H9 (cell line): Measurements from ENCODE around the gene VPS33A. TPM values are rescaled to one million over a fixed set of nuclear protein-coding genes. Genes with fewer than 3 reads are reported as not detected.
"Not testable (repeated sequence)": the region's sequence is repeated elsewhere in the genome, so short reads cannot be mapped to it uniquely, and the experiment has no call there.

Experiments
- DNase-seq: peaks from one replicate; pipeline ENCODE4 v3.0.0-alpha.2; 2017
- H2AFZ ChIP-seq: one replicate; pipeline ENCODE4 v1.6.1; 2013; ENCODE audit warnings: mild to moderate bottlenecking, low read length, control low read depth, moderate library complexity
- H2AK5ac ChIP-seq: 2 replicates; pipeline ENCODE4 v1.6.1; 2013; ENCODE audit warnings: low read length, control low read depth, mixed read lengths; ENCODE audit not compliant: insufficient read length
- H2BK120ac ChIP-seq: one replicate; pipeline ENCODE4 v1.6.1; 2013; ENCODE audit warnings: low read depth, mild to moderate bottlenecking, low read length, control low read depth, inconsistent platforms; ENCODE audit not compliant: poor library complexity, severe bottlenecking
- H2BK12ac ChIP-seq: 2 replicates; pipeline ENCODE4 v1.6.1; 2013; ENCODE audit warnings: low read length, control low read depth, mixed read lengths, low read depth; ENCODE audit not compliant: insufficient read length
- H2BK15ac ChIP-seq: 2 replicates; pipeline ENCODE4 v1.6.1; 2013; ENCODE audit warnings: low read depth, low read length, control low read depth
- H2BK20ac ChIP-seq: one replicate; pipeline ENCODE4 v1.6.1; 2013; ENCODE audit warnings: low read depth, mild to moderate bottlenecking, low read length, control low read depth, inconsistent platforms; ENCODE audit not compliant: poor library complexity, severe bottlenecking
- H2BK5ac ChIP-seq: 2 replicates; pipeline ENCODE4 v1.6.1; 2013; ENCODE audit warnings: low read length, control low read depth, mixed read lengths; ENCODE audit not compliant: insufficient read length
- H3K14ac ChIP-seq: 2 replicates; pipeline ENCODE4 v1.6.1; 2013; ENCODE audit warnings: low read length, control low read depth; ENCODE audit not compliant: insufficient read depth
- H3K18ac ChIP-seq: 2 replicates; pipeline ENCODE4 v1.6.1; 2013; ENCODE audit warnings: low read depth, mild to moderate bottlenecking, mixed read lengths, low read length, control low read depth; ENCODE audit not compliant: insufficient read length
- H3K23ac ChIP-seq: 2 replicates; pipeline ENCODE4 v1.6.1; 2013; ENCODE audit warnings: low read length, control low read depth, mixed read lengths, low read depth; ENCODE audit not compliant: insufficient read length
- H3K23me2 ChIP-seq: 2 replicates; pipeline ENCODE4 v1.6.1; 2013; ENCODE audit warnings: low read depth, mild to moderate bottlenecking, mixed read lengths, low read length, control low read depth; ENCODE audit not compliant: insufficient read length, poor library complexity, severe bottlenecking
- H3K27ac ChIP-seq: 2 replicates; pipeline ENCODE4 v1.5.1; 2013; ENCODE audit warnings: low read length, control low read depth, mixed read lengths, low read depth; ENCODE audit not compliant: insufficient read length
- H3K27me3 ChIP-seq: 2 replicates; pipeline ENCODE4 v1.6.1; 2013; ENCODE audit warnings: low read length, control low read depth, inconsistent platforms; ENCODE audit not compliant: insufficient read depth
- H3K4ac ChIP-seq: 2 replicates; pipeline ENCODE4 v1.6.1; 2013; ENCODE audit warnings: low read depth, mild to moderate bottlenecking, control low read depth, inconsistent platforms, low read length, moderate library complexity
- H3K4me1 ChIP-seq: 2 replicates; pipeline ENCODE4 v1.6.1; 2013; ENCODE audit warnings: low read length, control low read depth, inconsistent platforms; ENCODE audit not compliant: insufficient read depth
- H3K4me2 ChIP-seq: 2 replicates; pipeline ENCODE4 v1.6.1; 2013; ENCODE audit warnings: low read length, control low read depth, mixed read lengths; ENCODE audit not compliant: insufficient read length, insufficient read depth
- H3K56ac ChIP-seq: 2 replicates; pipeline ENCODE4 v1.6.1; 2013; ENCODE audit warnings: low read depth, mild to moderate bottlenecking, mixed read lengths, low read length, control low read depth; ENCODE audit not compliant: insufficient read length
- H3K79me1 ChIP-seq: 2 replicates; pipeline ENCODE4 v1.6.1; 2013; ENCODE audit warnings: low read depth, mild to moderate bottlenecking, moderate library complexity, low read length, control low read depth, inconsistent platforms; ENCODE audit not compliant: insufficient read depth, poor library complexity, severe bottlenecking
- H3K79me2 ChIP-seq: 2 replicates; pipeline ENCODE4 v1.6.1; 2013; ENCODE audit warnings: low read length, control low read depth, inconsistent platforms; ENCODE audit not compliant: insufficient read depth
- H3K9ac ChIP-seq: 2 replicates; pipeline ENCODE4 v1.6.1; 2013; ENCODE audit warnings: low read length, control low read depth, mixed read lengths; ENCODE audit not compliant: insufficient read length; ENCODE audit errors: extremely low read depth
- H3K9me3 ChIP-seq: one replicate; pipeline ENCODE4 v1.6.1; 2013; ENCODE audit warnings: low read depth, low read length, inconsistent platforms; ENCODE audit not compliant: control insufficient read depth
- H3T11ph ChIP-seq: one replicate; pipeline ENCODE4 v1.6.1; 2013; ENCODE audit warnings: mild to moderate bottlenecking, low read length, control low read depth, inconsistent platforms
- H4K20me1 ChIP-seq: one replicate; pipeline ENCODE4 v1.6.1; 2013; ENCODE audit not compliant: control insufficient read depth, insufficient read length, insufficient read depth
- H4K5ac ChIP-seq: 2 replicates; pipeline ENCODE4 v1.6.1; 2013; ENCODE audit warnings: low read depth, mild to moderate bottlenecking, mixed read lengths, low read length, control low read depth; ENCODE audit not compliant: insufficient read length
- H4K8ac ChIP-seq: replicated peaks from 2 replicates; pipeline ENCODE4 v1.6.1; 2013; ENCODE audit warnings: low read length, control low read depth, mixed read lengths, low read depth; ENCODE audit not compliant: insufficient read length
- H4K91ac ChIP-seq: 2 replicates; pipeline ENCODE4 v1.6.1; 2013; ENCODE audit warnings: low read depth, mild to moderate bottlenecking, moderate library complexity, mixed read lengths, low read length, control low read depth; ENCODE audit not compliant: insufficient read length
- H3K27ac Mint-ChIP-seq, 3 experiments: 2 replicates in 2 of 3; 3 replicates in 1 of 3; pipeline ENCODE4 v1.8.0; 2020 to 2021; ENCODE audit warnings: mixed read lengths in 3 of 3, mild to moderate bottlenecking in 1 of 3, moderate library complexity in 1 of 3
- H3K27me3 Mint-ChIP-seq: 2 replicates; pipeline ENCODE4 v1.8.0; 2021; ENCODE audit warnings: low read depth, mild to moderate bottlenecking, moderate library complexity, mixed read lengths
- H3K36me3 Mint-ChIP-seq, 3 experiments: 2 replicates in 2 of 3; 3 replicates in 1 of 3; pipeline ENCODE4 v1.8.0; 2020 to 2021; ENCODE audit warnings: low read depth in 3 of 3, mixed read lengths in 3 of 3; ENCODE audit not compliant: insufficient read depth in 1 of 3
- H3K4me1 Mint-ChIP-seq, 2 experiments: 2 replicates each; pipeline ENCODE4 v1.8.0; 2020; ENCODE audit warnings: mixed read lengths in 2 of 2
- H3K4me3 Mint-ChIP-seq, 2 experiments: 2 replicates in 1 of 2; 3 replicates in 1 of 2; pipeline ENCODE4 v1.8.0; 2020 to 2021; ENCODE audit warnings: mild to moderate bottlenecking in 2 of 2, mixed read lengths in 2 of 2, moderate library complexity in 1 of 2
- H3K9me3 Mint-ChIP-seq, 2 experiments: 2 replicates in 1 of 2; 3 replicates in 1 of 2; pipeline ENCODE4 v1.8.0; 2020; ENCODE audit warnings: mild to moderate bottlenecking in 2 of 2, mixed read lengths in 2 of 2, moderate library complexity in 1 of 2
- WGBS: extraction: QIAGEN DNeasy Blood & Tissue Kit; methylation state at CpG from one replicate; pipeline ENCODE4 v1.1.7; 2013; ENCODE audit warnings: missing lambda C conversion rate, low lambda C conversion rate, mixed read lengths; ENCODE audit not compliant: insufficient read length; ENCODE audit errors: extremely low coverage; 5-methylcytosine and 5-hydroxymethylcytosine counted together
- total RNA-seq: library from RNA; stranded (reverse); gene quantifications from 2 replicates; pipeline ENCODE4 v1.2.1, GENCODE V29; 2021

Gene VPS33A
- total RNA-seq, 1 experiment from 2014 or later, result 45.9 TPM

DNA sequence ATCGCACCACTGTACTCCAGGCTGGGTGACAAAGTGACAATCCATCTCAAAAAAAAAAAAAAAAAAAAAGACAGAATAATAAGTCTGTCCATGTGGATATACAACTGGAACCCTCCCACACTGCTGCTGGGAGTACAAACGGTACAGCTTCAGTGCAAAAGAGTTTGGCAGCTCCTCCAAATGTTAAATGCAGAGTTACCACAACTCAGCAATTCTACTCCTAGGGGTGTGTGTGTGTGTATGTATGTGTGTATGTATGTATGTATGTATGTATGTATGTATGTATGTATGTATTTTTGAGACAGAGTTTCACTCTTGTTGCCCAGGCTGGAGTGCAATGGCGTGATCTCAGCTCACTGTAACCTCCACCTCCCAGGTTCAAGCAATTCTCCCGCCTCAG is 7.4 kb downstream of the VPS33A start:
- H4K91ac ChIP-seq, H3K79me2 ChIP-seq, H2BK20ac ChIP-seq, H3T11ph ChIP-seq, H3K79me1 ChIP-seq, H3K23ac ChIP-seq, H3K9me3 ChIP-seq, H2AFZ ChIP-seq, H3K14ac ChIP-seq, H3K27me3 ChIP-seq, H3K18ac ChIP-seq, H2BK5ac ChIP-seq, H4K5ac ChIP-seq, H3K27me3 Mint-ChIP-seq, H3K4ac ChIP-seq, H3K23me2 ChIP-seq, H3K27ac ChIP-seq, H4K8ac ChIP-seq, H4K20me1 ChIP-seq, H3K4me1 Mint-ChIP-seq, H3K27ac Mint-ChIP-seq, H2BK120ac ChIP-seq, H3K9me3 Mint-ChIP-seq, H2BK15ac ChIP-seq, H3K4me1 ChIP-seq, H3K56ac ChIP-seq, H3K4me2 ChIP-seq, H3K4me3 Mint-ChIP-seq, H2AK5ac ChIP-seq, DNase-seq, H3K9ac ChIP-seq, H2BK12ac ChIP-seq: not testable (repeated sequence)
- WGBS, result no CpG with 5 or more reads among the region's 4 CpGs
- peaks cover 15 to 59% (median 52%) of the 10 kb centered on the region in 3 experiments; a peak in 6 of 7 replicates for H3K36me3 Mint-ChIP-seq

DNA sequence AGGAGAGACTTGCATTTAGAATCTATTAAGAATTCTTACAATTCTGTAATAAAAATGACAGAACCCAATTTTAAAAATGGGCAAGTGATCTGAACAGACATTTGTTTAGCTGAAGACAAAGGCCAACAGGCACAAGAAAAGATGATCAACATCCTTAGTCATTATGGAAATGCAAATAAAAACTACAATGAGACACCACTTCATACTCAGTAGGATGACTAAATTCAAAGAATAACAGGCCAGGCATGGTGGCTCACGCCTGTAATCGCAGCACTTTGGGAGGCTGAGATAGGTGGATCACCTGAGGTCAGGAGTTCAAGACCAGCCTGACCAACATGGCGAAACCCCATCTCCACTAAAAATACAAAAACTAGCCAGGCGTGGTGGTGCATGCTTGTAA is 7.8 kb downstream of the VPS33A start:
- not testable (repeated sequence) for H3K79me1 ChIP-seq, H3K9me3 ChIP-seq, H4K20me1 ChIP-seq, H2BK120ac ChIP-seq, H3K27me3 Mint-ChIP-seq, H2BK12ac ChIP-seq, H3K18ac ChIP-seq, H3K9me3 Mint-ChIP-seq, H3K4me2 ChIP-seq, H2BK20ac ChIP-seq, H3K4ac ChIP-seq, H3K23ac ChIP-seq, H3K27ac ChIP-seq, H3K4me1 Mint-ChIP-seq, H3K14ac ChIP-seq, H2BK15ac ChIP-seq, H2BK5ac ChIP-seq, DNase-seq, H2AFZ ChIP-seq, H3K27me3 ChIP-seq, H2AK5ac ChIP-seq, H3K4me3 Mint-ChIP-seq, H4K8ac ChIP-seq, H3K4me1 ChIP-seq, H3K9ac ChIP-seq, H4K5ac ChIP-seq, H4K91ac ChIP-seq, H3K56ac ChIP-seq, H3K79me2 ChIP-seq, H3K27ac Mint-ChIP-seq, H3K23me2 ChIP-seq, H3T11ph ChIP-seq
- no CpG with 5 or more reads among the region's 4 CpGs for WGBS
- peaks cover 15 to 56% (median 48%) of the 10 kb centered on the region in 3 experiments; a peak in 6 of 7 replicates for H3K36me3 Mint-ChIP-seq
